Activated CD4-positive, alpha-beta T cell treated with anti-CD3 and anti-CD28 coated beads, Interleukin-2, amount 50 U/mL, for 48 hours (primary cell): ENCODE measurements around the gene TEX52.
"Not testable (repeated sequence)": the region's sequence is repeated elsewhere in the genome, so short reads cannot be mapped to it uniquely, and the experiment has no call there.

Source experiments
- DNase-seq, 2 experiments: peaks; one replicate each; pipeline ENCODE4 v3.0.0-alpha.2; 2020

TEX52 gene

DNA sequence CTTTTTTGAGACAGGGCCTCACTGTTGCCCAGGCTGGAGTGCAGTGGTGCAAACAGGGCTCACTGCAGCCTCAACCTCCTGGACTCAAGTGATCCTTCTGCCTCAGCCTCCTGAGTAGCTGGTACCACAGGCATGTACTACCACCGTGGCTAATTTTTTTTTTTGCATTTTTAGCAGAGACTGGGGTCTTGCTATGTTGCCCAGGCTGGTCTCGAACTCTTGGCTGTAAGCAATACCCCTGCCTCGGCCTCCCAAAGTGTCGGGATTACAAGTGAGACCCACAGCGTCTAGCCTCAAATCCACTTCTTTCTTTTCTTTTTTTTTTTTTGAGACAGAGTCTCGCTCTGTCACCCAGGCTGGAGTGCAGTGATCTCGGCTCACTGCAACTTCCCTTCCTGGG lies 6.6 kb upstream of the TEX52 start:
- not testable (repeated sequence) for DNase-seq

DNA sequence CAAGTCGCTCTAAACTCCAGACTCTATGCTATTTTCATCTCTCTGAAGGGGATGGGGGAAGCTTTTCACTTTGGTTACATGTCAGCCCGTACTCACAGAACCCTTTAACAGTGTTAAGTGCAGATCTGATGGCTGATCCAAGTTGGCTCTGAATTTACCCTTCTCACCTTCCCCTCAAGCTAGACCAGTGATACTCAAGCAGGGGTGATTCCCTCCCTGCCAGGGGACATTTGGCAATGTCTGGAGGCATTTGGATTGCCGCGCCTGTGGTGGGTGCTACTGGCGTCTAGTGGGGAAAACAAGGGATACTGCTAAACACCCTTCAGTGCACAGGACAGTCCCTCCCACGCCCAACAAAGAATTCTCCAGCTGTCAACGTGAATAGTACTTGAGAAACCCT lies 6.0 kb upstream of the TEX52 start:
- DNase-seq, result no peak

DNA sequence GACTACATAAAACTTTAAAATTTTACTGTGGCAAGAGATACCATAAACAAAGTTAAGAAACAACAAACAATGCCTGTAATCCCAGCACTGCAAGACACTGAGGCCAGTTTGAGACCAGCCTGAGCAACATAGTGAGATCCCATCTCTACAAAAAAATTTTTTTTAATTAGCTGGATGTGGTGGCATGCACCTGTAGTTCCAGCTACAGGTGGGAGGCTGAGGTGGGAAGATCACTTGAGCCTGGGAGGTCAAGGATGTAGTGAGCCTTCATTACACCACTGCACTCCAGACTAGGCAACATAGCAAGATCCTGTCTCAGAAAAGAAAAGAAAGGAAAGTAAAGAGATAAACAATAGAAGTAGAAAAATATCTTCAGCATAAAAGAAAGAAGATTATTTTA lies 3.3 kb upstream of the TEX52 start:
- DNase-seq, result no peak

DNA sequence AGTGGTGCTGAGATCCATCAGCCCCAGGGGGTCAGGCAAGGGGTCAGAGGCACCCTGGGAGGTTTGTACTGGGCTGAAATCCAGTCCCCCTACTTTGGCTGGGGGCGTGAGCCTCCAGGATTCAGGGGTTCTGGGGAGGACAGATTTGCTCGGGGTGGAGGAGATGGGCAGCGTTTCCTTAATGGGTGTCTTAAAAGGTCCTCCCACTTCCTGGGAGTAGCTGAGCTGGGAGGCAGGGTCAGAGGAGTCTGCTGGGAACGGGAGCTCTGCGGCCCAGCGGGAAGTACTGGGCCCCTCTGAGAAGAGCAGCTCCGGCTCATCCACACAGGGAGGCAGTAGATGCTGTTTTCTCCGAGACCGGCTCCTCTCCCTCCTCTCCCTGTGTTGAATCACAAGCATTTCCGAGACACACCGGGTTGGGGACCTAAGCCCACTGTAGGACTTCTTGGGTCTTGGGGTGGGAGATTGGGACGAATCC lies 2.1 kb upstream of the TEX52 start:
- no peak for DNase-seq

DNA sequence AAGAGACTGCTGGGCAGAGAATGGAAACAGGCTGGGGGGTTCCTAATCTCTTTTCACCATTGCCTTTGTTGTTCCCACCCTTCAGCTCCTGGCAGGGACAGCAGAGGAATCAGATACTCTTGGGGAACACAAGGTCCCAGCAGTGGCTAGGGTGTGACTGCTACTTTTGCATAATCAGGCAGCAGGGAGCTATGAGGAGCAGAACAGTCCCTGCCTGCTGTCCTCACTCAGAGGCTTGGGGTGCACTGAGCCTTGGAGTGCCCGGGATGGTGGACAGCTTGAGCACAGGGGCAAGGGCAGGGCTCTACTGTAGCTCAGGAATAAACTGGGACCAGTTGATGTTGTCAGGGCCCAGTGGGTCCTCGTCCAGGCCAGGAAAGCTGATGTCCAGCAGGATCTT lies 1.5 kb upstream of the TEX52 start:
- no peak for DNase-seq

DNA sequence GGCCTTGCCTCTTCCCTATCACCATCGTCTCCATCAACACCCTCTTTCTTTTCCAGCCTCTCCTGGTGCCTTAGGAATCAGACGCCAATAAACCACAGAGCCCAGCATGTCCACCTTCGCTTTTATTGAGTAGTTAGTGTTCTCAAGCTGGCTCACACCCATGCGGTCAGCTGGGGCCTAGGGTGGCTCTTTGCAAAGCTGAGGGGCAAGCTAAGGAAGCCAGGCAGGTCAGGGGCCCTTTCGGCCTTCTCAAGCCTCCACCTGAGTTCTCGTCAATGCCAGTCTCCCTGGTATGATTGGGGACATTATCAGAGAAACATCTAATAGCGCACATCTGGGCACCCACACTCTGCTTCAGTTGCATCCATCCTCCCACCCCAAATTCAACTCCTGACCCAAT lies 737 bp upstream of the TEX52 start:
- DNase-seq, result no peak

GRCh38 chr12:2856051-2856450 lies 788 bp downstream of the TEX52 start:
- no peak for DNase-seq

GRCh38 chr12:2855546-2855945 lies 1.3 kb downstream of the TEX52 start:
- DNase-seq, result no peak

DNA sequence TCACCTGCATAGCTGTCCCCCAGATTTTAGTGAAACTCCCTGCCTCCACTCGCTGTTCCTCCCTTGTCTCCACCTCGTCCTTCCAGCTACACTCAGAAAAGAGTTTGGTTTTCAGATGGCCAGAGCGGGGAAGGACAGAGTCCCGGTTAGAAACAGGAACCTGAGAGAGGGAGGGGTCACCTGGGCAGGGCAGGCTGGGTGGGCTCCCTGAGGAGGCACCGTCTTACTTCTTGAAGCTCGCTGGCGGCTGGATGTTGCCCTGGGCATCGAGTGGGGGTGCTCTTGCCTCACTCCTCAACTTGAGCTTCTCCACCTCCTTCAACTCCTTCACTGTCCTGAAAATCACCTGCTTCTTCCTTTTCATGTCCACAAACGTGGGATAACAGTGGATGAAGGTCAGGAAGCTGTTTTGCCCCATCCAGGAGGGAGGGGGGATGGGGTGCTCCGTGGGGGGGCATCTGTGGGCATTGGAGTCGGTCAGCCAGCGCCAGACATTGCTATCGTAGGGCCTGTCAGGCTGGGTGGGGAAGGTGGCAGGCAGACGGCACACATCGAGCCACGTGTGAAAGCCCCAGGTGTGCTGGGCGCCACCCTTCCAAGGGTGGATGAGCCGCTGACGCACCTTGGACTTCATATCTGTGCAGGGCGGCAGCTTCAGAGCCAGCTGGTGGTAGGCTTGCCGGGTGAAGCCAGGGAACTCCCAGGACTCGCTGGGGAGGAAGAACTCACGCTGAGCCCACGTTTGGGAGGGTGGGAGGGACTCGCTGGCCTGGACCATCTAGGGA lies 2.0 kb downstream of the TEX52 start:
- DNase-seq, result no peak

GRCh38 chr12:2853626-2854025 lies 3.2 kb downstream of the TEX52 start:
- DNase-seq, result peak; percentile 68 to 75

DNA sequence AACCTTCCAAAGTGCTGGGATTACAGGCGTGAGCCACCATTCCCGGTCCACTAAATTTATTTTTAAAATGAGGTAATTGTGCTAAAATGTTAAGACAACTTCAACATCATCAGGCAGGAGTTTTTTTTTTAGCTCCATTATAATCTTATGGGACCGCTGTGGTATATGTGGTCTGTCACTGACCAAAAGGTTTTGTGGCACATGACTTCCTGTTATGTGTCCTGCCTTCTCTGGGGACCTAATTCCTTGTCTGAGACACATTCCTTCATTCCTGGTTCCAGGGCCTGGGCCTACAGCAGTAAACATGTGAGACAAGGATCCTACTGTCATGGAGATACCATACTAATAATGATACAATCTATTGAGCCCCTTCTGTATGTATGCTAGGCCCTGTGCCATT lies 4.9 kb downstream of the TEX52 start:
- no peak for DNase-seq

DNA sequence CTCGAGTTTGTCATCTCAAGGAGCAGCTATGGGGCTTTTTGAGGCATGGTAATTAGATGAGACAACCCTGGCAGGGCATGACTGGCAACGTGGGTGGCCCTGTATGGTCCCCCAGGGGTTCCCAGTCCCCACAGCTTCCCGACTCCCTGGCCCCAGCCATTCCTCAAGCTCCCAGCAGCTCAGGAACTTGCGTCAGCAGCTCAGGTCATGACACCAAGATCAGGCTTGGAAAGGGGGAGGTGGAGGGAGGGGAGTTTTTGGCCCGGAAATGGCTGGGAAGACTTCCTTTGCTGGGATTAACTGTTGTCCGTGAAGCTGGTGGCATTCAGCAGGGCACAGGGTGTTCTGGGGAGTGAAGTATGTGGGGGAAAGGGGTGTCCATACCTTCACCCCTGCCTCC lies 11.6 kb downstream of the TEX52 start:
- no peak for DNase-seq

DNA sequence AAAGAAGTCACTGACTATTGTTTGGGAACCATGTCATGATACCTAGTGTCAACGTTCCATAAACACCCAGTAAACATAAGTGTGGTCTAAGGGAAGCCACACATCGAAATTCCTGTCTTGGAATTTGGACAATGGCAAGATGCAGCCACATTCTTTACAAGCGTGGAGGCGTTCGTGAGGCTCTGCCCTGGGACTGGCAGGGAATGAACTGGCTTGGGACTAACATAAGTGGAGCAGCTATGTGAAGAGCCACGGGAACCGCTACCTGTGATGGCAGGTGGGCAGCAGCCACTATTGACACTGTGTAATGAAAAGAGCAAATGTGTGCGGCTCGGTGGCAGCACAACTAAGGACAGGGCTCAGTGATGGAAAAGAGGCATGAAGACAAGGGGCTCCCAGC lies 12.1 kb downstream of the TEX52 start:
- DNase-seq, result no peak

DNA sequence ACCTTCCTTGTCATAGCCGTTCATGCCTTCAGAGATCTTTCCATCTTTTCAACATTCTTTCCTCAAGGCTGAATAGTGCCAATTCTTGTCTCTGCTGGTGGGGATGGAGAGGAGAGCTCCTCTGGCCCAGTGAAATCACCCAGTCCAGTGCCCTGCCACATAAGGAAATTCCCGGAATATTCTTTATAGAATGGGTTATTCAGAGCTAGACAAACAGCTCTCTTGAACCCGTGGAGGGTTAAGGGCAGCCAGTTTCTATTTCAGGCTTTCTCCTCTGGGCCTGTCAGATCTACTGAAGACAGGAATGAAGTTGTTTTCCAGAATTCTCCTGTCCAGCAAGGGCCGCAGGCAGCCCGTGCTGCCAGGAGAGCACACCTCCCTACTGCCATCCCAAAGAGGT lies 13.9 kb downstream of the TEX52 start:
- no peak for DNase-seq

DNA sequence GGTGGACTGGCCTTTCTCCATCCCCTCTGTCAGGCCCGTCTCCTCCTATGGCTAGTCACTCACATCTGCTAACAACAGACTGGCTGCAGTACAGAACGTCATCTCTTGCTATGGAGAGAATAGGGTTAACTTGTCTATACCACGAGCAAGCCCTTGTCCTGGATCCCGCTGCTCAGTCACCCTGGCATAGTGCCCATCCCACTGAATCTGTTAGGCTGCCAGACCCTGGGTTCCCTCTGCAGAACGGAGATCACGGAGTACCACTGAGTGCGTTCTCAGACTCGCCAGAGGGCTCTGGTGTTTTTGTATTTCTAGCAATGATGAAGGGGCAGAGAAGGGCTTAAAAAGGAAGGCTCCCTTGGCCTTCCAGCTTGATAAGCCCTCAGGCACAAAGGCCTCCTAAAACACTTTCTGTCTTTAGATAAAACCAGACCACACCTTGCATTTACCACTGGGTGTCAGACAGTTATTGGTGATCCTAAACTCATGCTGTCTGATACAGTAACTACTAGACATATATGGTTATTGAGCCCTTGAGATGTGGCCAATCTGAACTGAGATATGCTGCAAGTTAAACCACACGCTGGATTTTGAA lies 15.7 kb downstream of the TEX52 start:
- no peak for DNase-seq

GRCh38 chr12:2836574-2836973 lies 20.3 kb downstream of the TEX52 start:
- no peak for DNase-seq

GRCh38 chr12:2835691-2836403 lies 21.0 kb downstream of the TEX52 start:
- no peak for DNase-seq

DNA sequence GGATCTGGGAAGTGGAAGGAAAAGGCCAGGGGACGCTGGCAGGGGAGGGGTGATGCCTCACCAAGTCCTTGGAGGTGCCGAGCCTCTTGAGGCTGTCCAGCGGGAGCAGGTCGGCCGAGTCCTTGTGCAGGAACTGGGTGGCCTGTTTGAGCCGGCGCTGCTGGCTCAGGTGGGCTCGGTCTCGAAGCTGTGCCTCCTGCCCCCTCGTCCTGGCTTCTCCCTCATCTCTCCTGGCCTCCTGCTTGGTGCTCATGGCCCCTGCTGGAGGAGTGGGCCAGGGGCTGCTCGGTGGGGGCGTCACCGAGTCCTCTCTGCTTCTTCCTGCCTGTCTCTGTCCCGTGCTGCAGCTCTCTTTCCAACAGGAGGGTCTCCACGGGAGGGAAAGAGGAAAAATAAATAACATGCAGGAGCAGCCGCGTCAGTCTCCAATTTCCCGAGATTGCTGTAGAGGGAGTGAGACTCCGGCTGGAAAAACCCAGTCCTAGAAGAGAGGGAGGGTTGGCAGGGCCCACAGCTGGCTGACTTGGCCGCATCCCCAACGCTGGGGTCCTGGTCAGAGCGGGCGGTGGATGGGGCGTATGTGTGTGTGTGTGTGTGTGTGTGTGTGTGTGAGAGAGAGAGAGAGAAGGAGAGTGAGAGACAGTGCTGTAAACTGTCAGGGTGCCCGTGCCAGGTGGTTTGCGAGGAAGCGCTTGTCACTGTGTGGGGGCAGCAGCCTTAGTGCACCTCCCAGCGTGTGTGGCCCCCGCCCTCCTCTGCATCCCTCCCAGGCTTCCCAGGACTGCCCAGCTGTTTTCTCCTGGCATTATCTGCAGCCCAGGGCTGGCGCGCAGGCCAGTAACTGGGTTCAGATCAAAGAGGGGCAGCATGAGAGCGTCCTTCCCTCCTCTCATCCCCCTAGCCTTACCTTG lies 22.0 kb downstream of the TEX52 start, which contains the start of gene NRIP2:
NRIP2 (minus strand) TSS at position 455 of the 911 bp plus-strand sequence; CDS start at position 403, 52 bp downstream.
- DNase-seq, result no peak

DNA sequence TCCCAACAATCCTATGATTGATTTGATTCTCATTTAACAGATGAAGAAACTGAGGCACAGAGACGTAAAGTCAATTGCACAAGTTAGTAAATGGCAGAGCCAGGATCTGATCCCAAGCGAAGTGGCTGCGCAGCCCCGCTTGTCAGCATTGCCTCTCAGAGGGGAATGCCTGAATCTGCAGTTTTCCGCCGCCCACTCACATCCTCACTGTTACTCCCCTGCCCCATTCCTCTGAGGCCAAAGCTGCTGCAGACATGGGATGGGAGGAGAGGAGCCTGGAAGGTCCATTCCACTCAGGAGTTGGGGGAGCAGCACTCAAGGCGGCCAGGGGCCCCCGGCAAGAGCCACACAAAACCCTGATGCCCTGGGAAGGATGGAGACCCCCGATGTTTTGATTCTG lies 23.0 kb downstream of the TEX52 start:
- no peak for DNase-seq

DNA sequence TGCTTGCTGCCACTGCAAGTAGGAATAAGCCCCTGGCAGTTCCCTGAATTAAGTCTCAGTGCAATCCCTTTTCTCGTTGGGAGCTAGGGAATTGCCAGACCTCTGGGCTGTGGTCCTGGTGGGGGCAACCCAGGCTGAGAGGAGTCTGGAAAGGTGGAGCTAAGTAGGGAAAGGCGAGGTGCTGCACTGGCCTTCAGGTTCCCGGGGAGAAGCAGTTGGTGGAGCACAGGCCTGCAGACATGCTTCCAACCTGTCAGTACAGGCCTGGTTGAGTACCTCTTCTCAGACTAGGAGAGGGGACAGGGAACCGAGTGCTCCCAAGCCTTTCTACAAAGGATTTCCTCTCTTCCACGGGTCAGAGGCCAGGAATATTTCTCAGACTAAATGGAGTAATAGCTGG lies 23.5 kb downstream of the TEX52 start:
- DNase-seq, result no peak

- DNase-seq, result no peak
Measured at GRCh38 chr12:2832550-2833127, 24.2 kb downstream of the TEX52 start.

- no peak for DNase-seq
Measured at GRCh38 chr12:2829275-2829674, 27.6 kb downstream of the TEX52 start.
